K562 (cell line): Measurements from ENCODE around the gene UBE2Q1. TPM values are rescaled to one million over a fixed set of nuclear protein-coding genes. Genes with fewer than 3 reads are reported as not detected.
"Not testable (repeated sequence)": the region's sequence is repeated elsewhere in the genome, so short reads cannot be mapped to it uniquely, and the experiment has no call there.

Experiments
- ATAC-seq: fragments of 200-7000 bp; cut with Tn5 transposase; 3 replicates; pipeline ENCODE4 v1.9.1; 2020; ENCODE audit warnings: moderate library complexity
- BruUV-seq: library from RNA; stranded (reverse); fragments of 400-500 nt; replicated peaks from 2 replicates; lab custom pipeline; 2021; lab: Mats Ljungman, UMichigan
- CTCF ChIA-PET: fragments of 300-600 bp; formaldehyde crosslinking; extraction: SDS; loops from one replicate; lab custom pipeline; 2021; ENCODE audit warnings: low intra/inter-chr PET ratio; lab: Yijun Ruan, JAX
- POLR2A ChIA-PET: fragments of 300-600, 350-650 bp; sonication (Branson Sonifier 250); formaldehyde crosslinking; extraction: SDS; loops from one replicate; lab custom pipeline; 2021; ENCODE audit warnings: antibody characterized with exemption, inconsistent platforms; lab: Yijun Ruan, JAX
- DNase-seq, 4 experiments: peaks; one replicate each; pipeline versions ENCODE4 v3.0.0 to v3.0.0-alpha.2; 2011 to 2018; ENCODE audit warnings: low spot score in 3 of 4, mixed read lengths in 3 of 4; ENCODE audit errors: extremely low read depth in 1 of 4
- FAIRE-seq: peaks from 2 replicates; lab custom pipeline; 2011; peaks lifted over from hg19 to GRCh38; lab: Jason Lieb, UNC
- H2AFZ ChIP-seq: 2 replicates; pipeline ENCODE4 v1.6.0; 2011; ENCODE audit warnings: low read depth, low read length, control low read depth, inconsistent platforms
- H3K27ac ChIP-seq: fragments of 200-600 bp; 3 replicates; pipeline ENCODE4 v1.8.0; 2011; ENCODE audit warnings: low read depth, mild to moderate bottlenecking, control low read depth, inconsistent platforms, low read length, moderate library complexity, mixed read lengths; ENCODE audit errors: extremely low read depth
- H3K27me3 ChIP-seq, 2 experiments: fragments of 300-600 bp in 1 of 2; 2 replicates in 1 of 2; 3 replicates in 1 of 2; pipeline versions ENCODE4 v1.6.0 to v1.8.0; 2011; ENCODE audit warnings: inconsistent platforms in 2 of 2, low read length in 2 of 2, mild to moderate bottlenecking in 1 of 2, mixed read lengths in 1 of 2, moderate library complexity in 1 of 2; ENCODE audit not compliant: control insufficient read depth in 2 of 2, insufficient read depth in 2 of 2
- H3K36me3 ChIP-seq: fragments of 300-600 bp; 3 replicates; pipeline ENCODE4 v1.8.0; 2011; ENCODE audit warnings: mild to moderate bottlenecking, low read length, inconsistent platforms; ENCODE audit not compliant: control insufficient read depth, insufficient read depth
- H3K4me1 ChIP-seq, 2 experiments: fragments of 200-600 bp in 1 of 2; replicated peaks in 1 of 2; 2 replicates in 1 of 2; 3 replicates in 1 of 2; pipeline versions ENCODE4 v1.5.1 to v1.8.0; 2011; ENCODE audit warnings: inconsistent platforms in 2 of 2, low read length in 2 of 2, mild to moderate bottlenecking in 1 of 2, mixed read lengths in 1 of 2, moderate library complexity in 1 of 2; ENCODE audit not compliant: control insufficient read depth in 2 of 2, insufficient read depth in 2 of 2
- H3K4me2 ChIP-seq: 2 replicates; pipeline ENCODE4 v1.6.1; 2011; ENCODE audit warnings: low read length, control low read depth, inconsistent platforms, mixed read lengths; ENCODE audit not compliant: insufficient read depth
- H3K4me3 ChIP-seq: fragments of 200-600 bp; sonication (generic), shearing (Covaris generic); 2 replicates; pipeline ENCODE4 v1.5.1; 2016; ENCODE audit warnings: control low read depth, inconsistent platforms
- H3K79me2 ChIP-seq: fragments of 200-600 bp; 3 replicates; pipeline ENCODE4 v1.8.0; 2011; ENCODE audit warnings: low read length, inconsistent platforms; ENCODE audit not compliant: control insufficient read depth, insufficient read depth
- H3K9ac ChIP-seq, 2 experiments: 2 replicates each; pipeline versions ENCODE4 v1.6.0 to v1.6.1; 2011; ENCODE audit warnings: low read depth in 2 of 2, low read length in 2 of 2, control low read depth in 1 of 2, inconsistent platforms in 1 of 2, mild to moderate bottlenecking in 1 of 2, mixed read lengths in 1 of 2; ENCODE audit not compliant: insufficient read depth in 1 of 2
- H3K9me1 ChIP-seq: one replicate; pipeline ENCODE4 v1.6.0; 2011; ENCODE audit warnings: inconsistent platforms, mild to moderate bottlenecking, low read length, moderate library complexity; ENCODE audit not compliant: control insufficient read depth, insufficient read depth
- H3K9me3 ChIP-seq: replicated peaks from 2 replicates; pipeline ENCODE4 v1.5.1; 2011; ENCODE audit warnings: low read depth, low read length, inconsistent platforms; ENCODE audit not compliant: control insufficient read depth, insufficient read depth
- H4K20me1 ChIP-seq: replicated peaks from 2 replicates; pipeline ENCODE4 v1.6.1; 2011; ENCODE audit warnings: low read length, inconsistent platforms, mixed read lengths; ENCODE audit not compliant: control insufficient read depth, insufficient read depth
- CBFA2T3 ChIP-seq: fragments of 450-650 bp; IDR thresholded peaks from 2 replicates; pipeline ENCODE4 v1.6.1; 2017
- RBM17 ChIP-seq: fragments of 200-400 bp; formaldehyde crosslinking; IDR thresholded peaks from 2 replicates; pipeline ENCODE4 v1.6.1; 2017; ENCODE audit warnings: low read depth, mild to moderate bottlenecking, low read length, borderline replicate concordance
- SLC30A9 ChIP-seq: fragments of 250-450 bp; sonication (Bioruptor Pico); IDR thresholded peaks from 2 replicates; pipeline ENCODE4 v1.8.0; 2022; ENCODE audit warnings: mild to moderate bottlenecking, moderate library complexity
- WGBS: fragments of 100-300 bp; shearing (Covaris generic); methylation state at CpG from one replicate; pipeline ENCODE4 v1.1.6; 2016; ENCODE audit warnings: low coverage, mixed read lengths; ENCODE audit not compliant: insufficient coverage; ENCODE audit errors: missing lambda C conversion rate; 5-methylcytosine and 5-hydroxymethylcytosine counted together
- in situ Hi-C: fragments of 300-500 bp; cut with MboI; formaldehyde crosslinking; loops from 4 replicates; pipeline ENCODE4 v1.15.0; 2018; ENCODE audit warnings: inconsistent platforms, mixed read lengths
- intact Hi-C: fragments of 100-400 bp; cut with micrococcal nuclease; formaldehyde crosslinking; loops from 2 replicates; pipeline ENCODE4 v1.14.2; 2022
- polyA plus RNA-seq, 8 experiments: library from polyadenylated mRNA; depleted of rRNA in 4 of 8; stranded (reverse) in 5 of 8; unstranded in 3 of 8; fragments of >200 nt; fragmentation: Nextera tagmentation in 2 of 8; fragmentation: Illumina TruSeq in 1 of 8; extraction: Ambion mirVana in 2 of 8; extraction: Trizol in 1 of 8; gene quantifications; 2 replicates each; pipeline versions ENCODE4 v1.2.1 to v1.2.3, GENCODE V29; 2011 to 2014; ENCODE audit warnings: inconsistent platforms in 1 of 8, missing spikeins in 1 of 8
- total RNA-seq, 7 experiments: library from RNA; depleted of rRNA in 6 of 7; stranded (reverse); fragments of >200 nt in 6 of 7; fragmentation: Illumina TruSeq in 2 of 7; extraction: Trizol in 2 of 7; gene quantifications; 2 replicates each; pipeline versions ENCODE4 v1.2.1 to v1.2.3, GENCODE V29; 2011 to 2021; ENCODE audit warnings: low replicate concordance in 1 of 7
- TF ChIP-seq, protein P1 (sequence below): IDR thresholded peaks from 2 replicates; pipeline ENCODE4 v1.6.1; 2012; ENCODE audit warnings: low read depth, low read length, improper control_type of control experiment, borderline replicate concordance
- TF ChIP-seq, protein P2 (sequence below), 2 experiments: fragments of 450-650 bp in 1 of 2; sonication (generic) in 1 of 2; formaldehyde crosslinking in 1 of 2; IDR thresholded peaks; 2 replicates each; pipeline versions ENCODE4 v1.7.1 to v1.9.0; 2016 to 2022; ENCODE audit warnings: inconsistent platforms in 1 of 2, mild to moderate bottlenecking in 1 of 2, missing genetic modification reagents in 1 of 2

UBE2Q1 gene
- total and polyA plus RNA-seq, 9 of the 15 experiments (the other 6 are each of a cell fraction or from before 2014, with no cell fraction given), result 8.0 to 58.8 (median 27.6) TPM

DNA sequence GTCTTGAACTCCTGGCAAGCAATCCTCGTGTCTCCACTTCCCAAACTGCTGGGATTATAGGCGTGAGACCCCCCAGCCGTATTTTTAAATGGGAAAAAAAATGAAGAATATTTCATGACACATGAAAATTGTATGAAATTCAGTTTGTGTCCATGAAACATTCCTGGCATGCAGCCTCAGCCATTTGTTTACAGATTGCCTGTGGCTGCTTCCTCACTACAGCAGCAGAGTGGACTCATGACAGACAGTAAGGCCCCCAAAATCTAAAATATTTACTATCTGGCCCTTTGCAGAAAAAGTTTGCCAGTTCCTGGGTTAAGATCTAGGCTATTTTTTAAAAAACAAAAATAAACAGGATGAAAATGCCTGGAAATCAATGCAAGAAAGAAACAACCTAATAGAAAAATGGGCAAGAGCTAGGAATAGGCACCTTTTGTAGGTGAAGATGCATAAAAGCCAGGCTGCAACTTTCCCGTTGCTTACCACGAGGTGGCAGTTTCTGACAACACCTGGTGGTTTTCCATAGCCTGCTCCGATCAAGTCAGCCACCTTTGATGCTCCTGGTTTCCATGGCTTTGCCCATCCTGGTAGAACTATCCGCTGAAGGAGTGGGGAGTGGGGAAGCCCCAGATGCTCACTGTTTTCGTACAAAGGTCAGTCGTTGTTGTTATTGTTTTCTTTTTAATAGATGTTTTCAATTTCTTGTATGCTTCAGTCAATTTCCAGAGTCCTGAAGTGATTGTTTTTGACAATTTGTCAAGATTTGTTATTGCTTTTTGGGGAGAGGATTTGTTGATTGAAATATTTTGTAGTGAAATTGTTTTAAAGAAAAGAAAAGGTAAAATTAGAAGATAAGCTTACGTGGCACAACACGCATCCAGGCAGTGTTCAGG is 24.3 kb downstream of the UBE2Q1 start (continued):
- TF ChIP-seq, protein P1, sequence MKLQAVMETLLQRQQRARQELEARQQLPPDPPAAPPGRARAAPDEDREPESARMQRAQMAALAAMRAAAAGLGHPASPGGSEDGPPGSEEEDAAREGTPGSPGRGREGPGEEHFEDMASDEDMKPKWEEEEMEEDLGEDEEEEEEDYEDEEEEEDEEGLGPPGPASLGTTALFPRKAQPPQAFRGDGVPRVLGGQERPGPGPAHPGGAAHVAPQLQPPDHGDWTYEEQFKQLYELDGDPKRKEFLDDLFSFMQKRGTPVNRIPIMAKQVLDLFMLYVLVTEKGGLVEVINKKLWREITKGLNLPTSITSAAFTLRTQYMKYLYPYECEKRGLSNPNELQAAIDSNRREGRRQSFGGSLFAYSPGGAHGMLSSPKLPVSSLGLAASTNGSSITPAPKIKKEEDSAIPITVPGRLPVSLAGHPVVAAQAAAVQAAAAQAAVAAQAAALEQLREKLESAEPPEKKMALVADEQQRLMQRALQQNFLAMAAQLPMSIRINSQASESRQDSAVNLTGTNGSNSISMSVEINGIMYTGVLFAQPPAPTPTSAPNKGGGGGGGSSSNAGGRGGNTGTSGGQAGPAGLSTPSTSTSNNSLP, result no peak
- no peak for TF ChIP-seq SLC30A9 (CRISPR knock-in tag)
- TF ChIP-seq CBFA2T3, result no peak
- no peak for TF ChIP-seq RBM17
- TF ChIP-seq, protein P2, sequence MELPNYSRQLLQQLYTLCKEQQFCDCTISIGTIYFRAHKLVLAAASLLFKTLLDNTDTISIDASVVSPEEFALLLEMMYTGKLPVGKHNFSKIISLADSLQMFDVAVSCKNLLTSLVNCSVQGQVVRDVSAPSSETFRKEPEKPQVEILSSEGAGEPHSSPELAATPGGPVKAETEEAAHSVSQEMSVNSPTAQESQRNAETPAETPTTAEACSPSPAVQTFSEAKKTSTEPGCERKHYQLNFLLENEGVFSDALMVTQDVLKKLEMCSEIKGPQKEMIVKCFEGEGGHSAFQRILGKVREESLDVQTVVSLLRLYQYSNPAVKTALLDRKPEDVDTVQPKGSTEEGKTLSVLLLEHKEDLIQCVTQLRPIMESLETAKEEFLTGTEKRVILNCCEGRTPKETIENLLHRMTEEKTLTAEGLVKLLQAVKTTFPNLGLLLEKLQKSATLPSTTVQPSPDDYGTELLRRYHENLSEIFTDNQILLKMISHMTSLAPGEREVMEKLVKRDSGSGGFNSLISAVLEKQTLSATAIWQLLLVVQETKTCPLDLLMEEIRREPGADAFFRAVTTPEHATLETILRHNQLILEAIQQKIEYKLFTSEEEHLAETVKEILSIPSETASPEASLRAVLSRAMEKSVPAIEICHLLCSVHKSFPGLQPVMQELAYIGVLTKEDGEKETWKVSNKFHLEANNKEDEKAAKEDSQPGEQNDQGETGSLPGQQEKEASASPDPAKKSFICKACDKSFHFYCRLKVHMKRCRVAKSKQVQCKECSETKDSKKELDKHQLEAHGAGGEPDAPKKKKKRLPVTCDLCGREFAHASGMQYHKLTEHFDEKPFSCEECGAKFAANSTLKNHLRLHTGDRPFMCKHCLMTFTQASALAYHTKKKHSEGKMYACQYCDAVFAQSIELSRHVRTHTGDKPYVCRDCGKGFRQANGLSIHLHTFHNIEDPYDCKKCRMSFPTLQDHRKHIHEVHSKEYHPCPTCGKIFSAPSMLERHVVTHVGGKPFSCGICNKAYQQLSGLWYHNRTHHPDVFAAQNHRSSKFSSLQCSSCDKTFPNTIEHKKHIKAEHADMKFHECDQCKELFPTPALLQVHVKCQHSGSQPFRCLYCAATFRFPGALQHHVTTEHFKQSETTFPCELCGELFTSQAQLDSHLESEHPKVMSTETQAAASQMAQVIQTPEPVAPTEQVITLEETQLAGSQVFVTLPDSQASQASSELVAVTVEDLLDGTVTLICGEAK (IDR thresholded peaks at IDR 0.05), result no peak
- TF ChIP-seq, protein P2 (CRISPR knock-in tag; IDR thresholded peaks at IDR 0.05), result no peak

DNA sequence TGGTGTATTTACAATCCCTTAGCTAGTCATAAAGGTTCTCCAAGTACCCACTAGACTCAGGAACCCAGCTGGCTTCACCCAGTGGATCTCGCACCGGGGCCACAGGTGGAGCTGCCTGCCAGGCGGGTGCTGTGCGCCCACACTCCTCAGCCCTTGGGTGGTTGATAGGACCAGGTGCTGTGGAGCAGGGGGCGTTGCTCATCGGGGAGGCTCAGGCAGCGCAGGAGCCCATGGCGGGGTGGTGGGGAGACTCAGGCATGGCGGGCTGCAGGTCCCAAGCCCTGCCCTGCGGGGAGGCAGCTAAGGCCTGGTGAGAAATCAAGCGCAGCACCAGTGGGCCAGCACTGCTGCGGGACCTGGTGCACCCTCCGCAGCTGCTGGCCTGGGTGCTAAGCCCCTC is 26.5 kb downstream of the UBE2Q1 start:
- FAIRE-seq, H4K20me1 ChIP-seq, H3K4me3 ChIP-seq, H3K9me1 ChIP-seq, POLR2A ChIA-PET, H3K36me3 ChIP-seq, BruUV-seq, H3K9ac ChIP-seq, H3K9me3 ChIP-seq, ATAC-seq, intact Hi-C loops, H2AFZ ChIP-seq, DNase-seq, H3K27ac ChIP-seq, H3K4me2 ChIP-seq, H3K4me1 ChIP-seq, in situ Hi-C loops, H3K79me2 ChIP-seq: not testable (repeated sequence)
- peaks cover 8 to 28% of the 10 kb centered on the region in 2 experiments for H3K27me3 ChIP-seq
- WGBS, result 45% methylated on average over 7 of the region's 13 CpGs
- CTCF ChIA-PET, result interaction anchor here (0.6 kb wide), 2 partner anchors 95 to 228 kb away, joined by 3 to 4 read pairs; no protein-coding TSS in a partner anchor
